ENCODE measurements around the gene TSEN15. TPM values are rescaled to one million over a fixed set of nuclear protein-coding genes. Genes with fewer than 3 reads are reported as not detected.

TSEN15 gene
- total RNA-seq, result 10 to 100 TPM; 25.0 to 39.9 (median 27.3) TPM

GRCh38 chr1:184051485-184052193 lies at the start of gene TSEN15:
TSEN15 (plus strand) TSS chr1:184051730; CDS start chr1:184051756, 26 bp downstream.
- Histone ChIP-seq H3K27ac (peak within 1 kb of the TSS; percentile 77 to 93 (median 90)), H3K4me3 (peak within 1 kb of the TSS; percentile 65 to 98 (median 89)), H3K27me3 (no peaks in the 10 kb centered on the region), H3K36me3 (peaks cover 0 to 14% (median 6%) of the 10 kb centered on the region in 4 donors), H3K4me1 (peaks cover 21 to 28% (median 23%) of the 10 kb centered on the region in 4 donors), H3K9me3 (no peaks in the 10 kb centered on the region)
- peak in 2 of 4 donors; percentile 15 to 83 for TF ChIP-seq POLR2A (IDR thresholded peaks at IDR 0.05)
- peak; percentile 56 to 70 for TF ChIP-seq POLR2AphosphoS5 (IDR thresholded peaks at IDR 0.05)
- TF ChIP-seq CTCF (IDR thresholded peaks at IDR 0.05), result no peak
- WGBS, 2 donors, result 0% methylated on average over 35 to 46 of the region's 54 CpGs
- ATAC-seq (ENCODE audit: low FRiP score in 2 of 2) (peak; percentile 97 to 99), DNase-seq (peak; percentile 89 to 96)

- no peak for DNase-seq
- no peaks in the 10 kb centered on the region for H3K27me3 ChIP-seq
- peak in 1 of 2 donors; percentile 31 for ATAC-seq (ENCODE audit: low FRiP score in 2 of 2)
- WGBS, 2 donors, result 44 to 46% methylated on average over 1 to 2 of the region's 2 CpGs
- no peaks in the 10 kb centered on the region for H3K9me3 ChIP-seq
- H3K4me3 ChIP-seq, result no peak overlapping the region
- H3K4me1 ChIP-seq, result no peaks in the 10 kb centered on the region
- no peak for TF ChIP-seq CTCF (IDR thresholded peaks at IDR 0.05)
- no peak for TF ChIP-seq POLR2A (IDR thresholded peaks at IDR 0.05)
- TF ChIP-seq POLR2AphosphoS5 (IDR thresholded peaks at IDR 0.05), result no peak
- no peak for TF ChIP-seq EP300 (IDR thresholded peaks at IDR 0.05)
- no peak overlapping the region for H3K27ac ChIP-seq
- H3K36me3 ChIP-seq, result no peaks in the 10 kb centered on the region
Observed at GRCh38 chr1:184002071-184002470, 49.5 kb upstream of the TSEN15 start.

GRCh38 chr1:184004935-184005334 lies 46.6 kb upstream of the TSEN15 start:
- ATAC-seq (ENCODE audit: low FRiP score in 2 of 2) (no peak), DNase-seq (no peak)
- 92 to 95% methylated on average over 4 of the region's 4 CpGs for whole genome bisulfite sequencing, 2 donors
- Histone ChIP-seq H3K27me3 (no peaks in the 10 kb centered on the region), H3K9me3 (no peaks in the 10 kb centered on the region), H3K36me3 (no peaks in the 10 kb centered on the region), H3K4me1 (no peaks in the 10 kb centered on the region), H3K4me3 (no peak overlapping the region), H3K27ac (no peak overlapping the region)
- TF ChIP-seq CTCF (IDR thresholded peaks at IDR 0.05) (no peak), EP300 (IDR thresholded peaks at IDR 0.05) (no peak), POLR2AphosphoS5 (IDR thresholded peaks at IDR 0.05) (no peak), POLR2A (IDR thresholded peaks at IDR 0.05) (no peak)

- no peak overlapping the region for H3K27ac ChIP-seq
- H3K4me1 ChIP-seq, result no peaks in the 10 kb centered on the region
- 94 to 95% methylated on average over 4 of the region's 4 CpGs for WGBS, 2 donors
- no peaks in the 10 kb centered on the region for H3K9me3 ChIP-seq
- TF ChIP-seq CTCF (IDR thresholded peaks at IDR 0.05) (no peak), POLR2A (IDR thresholded peaks at IDR 0.05) (no peak), EP300 (IDR thresholded peaks at IDR 0.05) (no peak), POLR2AphosphoS5 (IDR thresholded peaks at IDR 0.05) (no peak)
- H3K4me3 ChIP-seq, result no peak overlapping the region
- no peaks in the 10 kb centered on the region for H3K27me3 ChIP-seq
- H3K36me3 ChIP-seq, result no peaks in the 10 kb centered on the region
- ATAC-seq (ENCODE audit: low FRiP score in 2 of 2), result no peak
- no peak for DNase-seq
Observed at GRCh38 chr1:184005506-184005905, 46.0 kb upstream of the TSEN15 start.

- DNase-seq, result no peak
- no peak for ATAC-seq (ENCODE audit: low FRiP score in 2 of 2)
- WGBS, 2 donors, result 87 to 92% methylated on average over 2 of the region's 2 CpGs
- H3K27ac ChIP-seq, result no peak overlapping the region
- TF ChIP-seq POLR2AphosphoS5 (IDR thresholded peaks at IDR 0.05), result no peak
- TF ChIP-seq POLR2A (IDR thresholded peaks at IDR 0.05), result no peak
- TF ChIP-seq CTCF (IDR thresholded peaks at IDR 0.05), result no peak
- no peak for TF ChIP-seq EP300 (IDR thresholded peaks at IDR 0.05)
- no peaks in the 10 kb centered on the region for H3K36me3 ChIP-seq
- no peaks in the 10 kb centered on the region for H3K27me3 ChIP-seq
- H3K4me3 ChIP-seq, result no peak overlapping the region
- H3K9me3 ChIP-seq, result no peaks in the 10 kb centered on the region
- H3K4me1 ChIP-seq, result no peaks in the 10 kb centered on the region
Observed at GRCh38 chr1:184010788-184011187, 40.7 kb upstream of the TSEN15 start.

Data from upper lobe of left lung (tissue), 6 donors.